ENCODE measurements around the gene SLC35E1.

- TF ChIP-seq, protein P1, sequence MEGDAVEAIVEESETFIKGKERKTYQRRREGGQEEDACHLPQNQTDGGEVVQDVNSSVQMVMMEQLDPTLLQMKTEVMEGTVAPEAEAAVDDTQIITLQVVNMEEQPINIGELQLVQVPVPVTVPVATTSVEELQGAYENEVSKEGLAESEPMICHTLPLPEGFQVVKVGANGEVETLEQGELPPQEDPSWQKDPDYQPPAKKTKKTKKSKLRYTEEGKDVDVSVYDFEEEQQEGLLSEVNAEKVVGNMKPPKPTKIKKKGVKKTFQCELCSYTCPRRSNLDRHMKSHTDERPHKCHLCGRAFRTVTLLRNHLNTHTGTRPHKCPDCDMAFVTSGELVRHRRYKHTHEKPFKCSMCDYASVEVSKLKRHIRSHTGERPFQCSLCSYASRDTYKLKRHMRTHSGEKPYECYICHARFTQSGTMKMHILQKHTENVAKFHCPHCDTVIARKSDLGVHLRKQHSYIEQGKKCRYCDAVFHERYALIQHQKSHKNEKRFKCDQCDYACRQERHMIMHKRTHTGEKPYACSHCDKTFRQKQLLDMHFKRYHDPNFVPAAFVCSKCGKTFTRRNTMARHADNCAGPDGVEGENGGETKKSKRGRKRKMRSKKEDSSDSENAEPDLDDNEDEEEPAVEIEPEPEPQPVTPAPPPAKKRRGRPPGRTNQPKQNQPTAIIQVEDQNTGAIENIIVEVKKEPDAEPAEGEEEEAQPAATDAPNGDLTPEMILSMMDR (conservative IDR thresholded peaks at IDR 0.05) = no peak
- TF ChIP-seq ZFX (IDR thresholded peaks at IDR 0.05) = no peak
Observed at GRCh38 chr19:16518061-16518460, 54.2 kb downstream of the SLC35E1 start.

All from C4-2B (cell line).